DMS53 treated with DMSO at 0.1 percent for 48 hours (cell line): ENCODE measurements around the gene HOXD11.
A peak's percentile ranks its signal among the peaks of the same experiment; 100 is the strongest.

Source experiments
- DNase-seq: peaks from one replicate; lab custom pipeline; 2025; ENCODE audit not compliant: unreplicated experiment; lab: John Stamatoyannopoulos, UW

Gene HOXD11

DNA sequence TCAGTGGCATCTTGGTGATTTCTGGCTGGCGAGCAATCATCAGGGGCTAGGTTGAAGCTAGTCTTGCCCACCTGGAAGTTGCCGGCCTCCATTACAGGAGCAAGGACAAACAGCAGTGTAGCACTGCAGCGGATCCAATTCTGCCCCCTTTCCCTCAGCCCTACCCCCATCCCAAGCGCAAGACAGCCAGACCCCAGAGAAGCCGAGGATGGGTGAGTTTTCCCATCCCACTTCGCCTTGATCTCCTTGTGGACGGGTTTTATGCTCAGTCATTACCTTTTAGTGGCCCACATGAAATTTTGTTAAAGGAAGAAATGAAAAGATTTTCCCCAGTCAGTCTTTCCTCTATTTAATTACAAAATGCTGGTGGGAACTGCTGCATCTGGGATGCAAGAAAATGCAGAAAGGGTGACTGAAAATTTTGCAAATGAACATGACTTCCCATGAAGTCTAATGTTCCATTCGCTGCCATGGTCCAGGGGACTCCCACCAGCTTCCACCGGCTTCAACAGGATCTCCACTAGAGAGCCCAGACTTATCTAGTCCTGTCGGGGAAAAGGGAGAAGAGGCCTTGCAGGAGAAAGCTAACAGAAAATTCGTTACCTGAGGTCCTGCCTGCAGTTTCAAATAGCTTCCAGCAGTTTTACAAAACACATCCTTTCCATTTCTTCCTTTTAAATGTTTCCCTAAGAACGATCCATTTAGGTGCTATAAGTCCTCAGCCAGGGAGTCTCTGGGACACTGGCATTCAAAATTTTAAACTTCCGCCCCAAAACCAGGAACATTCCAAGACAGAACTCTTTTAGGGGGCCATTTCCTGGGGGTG, 13.5 kb downstream of the HOXD11 start:
- no peak for DNase-seq

GRCh38 chr2:176121190-176122051, 14.3 kb downstream of the HOXD11 start:
- DNase-seq = no peak

GRCh38 chr2:176122052-176122682, 15.1 kb downstream of the HOXD11 start:
- peak; percentile 88 for DNase-seq

DNA sequence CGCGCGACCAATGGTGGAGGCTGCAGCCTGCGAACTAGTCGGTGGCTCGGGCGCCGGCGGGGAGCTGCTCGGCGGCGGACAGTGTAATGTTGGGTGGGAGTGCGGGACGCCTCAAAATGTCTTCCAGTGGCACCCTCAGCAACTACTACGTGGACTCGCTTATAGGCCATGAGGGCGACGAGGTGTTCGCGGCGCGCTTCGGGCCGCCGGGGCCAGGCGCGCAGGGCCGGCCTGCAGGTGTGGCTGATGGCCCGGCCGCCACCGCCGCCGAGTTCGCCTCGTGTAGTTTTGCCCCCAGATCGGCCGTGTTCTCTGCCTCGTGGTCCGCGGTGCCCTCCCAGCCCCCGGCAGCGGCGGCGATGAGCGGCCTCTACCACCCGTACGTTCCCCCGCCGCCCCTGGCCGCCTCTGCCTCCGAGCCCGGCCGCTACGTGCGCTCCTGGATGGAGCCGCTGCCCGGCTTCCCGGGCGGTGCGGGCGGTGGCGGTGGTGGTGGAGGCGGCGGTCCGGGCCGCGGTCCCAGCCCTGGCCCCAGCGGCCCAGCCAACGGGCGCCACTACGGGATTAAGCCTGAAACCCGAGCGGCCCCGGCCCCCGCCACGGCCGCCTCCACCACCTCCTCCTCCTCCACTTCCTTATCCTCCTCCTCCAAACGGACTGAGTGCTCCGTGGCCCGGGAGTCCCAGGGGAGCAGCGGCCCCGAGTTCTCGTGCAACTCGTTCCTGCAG, 15.8 kb downstream of the HOXD11 start, which contains the start of gene HOXD9:
Gene HOXD9, plus strand, starts transcription at position 37 of the 728 bp plus-strand sequence. Its CDS starts 50 bp downstream, at position 87.
- no peak for DNase-seq

DNA sequence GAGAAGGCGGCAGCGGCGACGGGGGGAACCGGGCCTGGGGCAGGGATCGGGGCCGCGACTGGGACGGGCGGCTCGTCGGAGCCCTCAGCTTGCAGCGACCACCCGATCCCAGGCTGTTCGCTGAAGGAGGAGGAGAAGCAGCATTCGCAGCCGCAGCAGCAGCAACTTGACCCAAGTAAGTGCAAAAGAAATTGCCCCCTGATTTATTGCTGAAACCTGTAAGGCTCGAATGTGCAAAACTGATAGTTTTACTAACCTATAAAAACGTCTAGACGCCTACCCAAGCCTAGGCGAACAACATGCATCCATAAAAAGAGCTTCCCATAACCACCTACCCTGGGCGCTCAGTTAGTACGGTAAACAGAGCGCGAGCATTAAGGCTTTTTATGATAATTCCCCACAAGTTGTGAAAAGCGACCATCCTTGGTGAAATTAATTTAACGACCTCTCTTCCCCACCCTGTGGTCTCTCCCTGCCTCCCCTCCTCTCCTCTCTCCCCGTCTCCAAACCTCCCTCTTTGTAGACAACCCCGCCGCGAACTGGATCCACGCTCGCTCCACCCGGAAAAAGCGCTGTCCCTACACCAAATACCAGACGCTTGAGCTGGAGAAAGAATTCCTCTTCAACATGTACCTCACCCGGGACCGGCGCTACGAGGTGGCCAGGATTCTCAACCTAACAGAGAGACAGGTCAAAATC, 16.5 kb downstream of the HOXD11 start:
- no peak for DNase-seq

GRCh38 chr2:176124110-176124946, 17.2 kb downstream of the HOXD11 start:
- no peak for DNase-seq

DNA sequence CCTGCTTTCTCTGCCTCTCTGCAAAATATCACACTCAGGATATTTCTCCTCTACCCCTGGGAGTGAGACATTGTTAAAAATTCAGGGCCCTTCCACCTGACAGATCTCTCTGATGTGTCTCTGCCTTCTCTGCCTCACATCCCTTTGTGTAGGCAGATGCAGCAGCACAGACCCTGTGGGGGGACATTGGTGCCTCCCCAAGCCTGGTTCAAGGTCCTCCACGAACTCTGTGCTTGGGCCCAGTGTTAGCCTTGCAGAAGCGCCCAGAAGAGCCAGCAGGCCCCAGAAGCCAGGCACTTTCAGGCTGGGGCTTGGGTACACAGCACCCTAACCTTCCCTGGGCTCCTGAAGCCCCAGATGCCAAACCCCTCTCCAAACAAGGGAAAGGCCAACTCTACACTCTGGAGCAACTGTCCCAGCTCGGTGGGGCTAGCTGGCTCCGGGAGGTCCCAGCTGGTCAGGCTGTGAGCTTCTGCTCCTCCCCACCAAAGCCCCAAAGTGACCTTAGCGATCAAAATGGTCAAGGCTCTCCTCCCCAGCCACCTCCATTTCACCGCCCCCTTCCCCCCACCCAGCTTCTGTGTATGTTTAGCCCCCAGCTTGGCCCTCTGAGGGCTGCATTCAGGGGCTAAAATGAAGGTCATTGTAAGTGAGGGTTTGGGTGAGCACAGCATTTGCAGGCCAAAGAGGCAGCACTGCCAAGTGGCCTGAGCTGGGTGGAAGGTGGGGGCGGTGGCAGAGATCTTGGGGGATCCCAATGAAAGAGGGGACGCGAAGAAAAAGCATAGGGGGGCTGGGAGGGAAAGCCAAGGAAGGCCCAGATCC, 18.1 kb downstream of the HOXD11 start:
- DNase-seq = no peak

GRCh38 chr2:176125772-176126054, 18.6 kb downstream of the HOXD11 start:
- no peak for DNase-seq

- peak; percentile 64 for DNase-seq
Observed at GRCh38 chr2:176126929-176127773, 20.1 kb downstream of the HOXD11 start.

GRCh38 chr2:176127774-176128072, 20.6 kb downstream of the HOXD11 start:
- DNase-seq = no peak

GRCh38 chr2:176128172-176128981, 21.3 kb downstream of the HOXD11 start:
- DNase-seq = no peak

- peak; percentile 67 for DNase-seq
Observed at GRCh38 chr2:176128982-176129796, 22.1 kb downstream of the HOXD11 start, which contains the start of gene HOXD8. Gene HOXD8, plus strand, starts transcription at chr2:176129705. Its CDS starts 662 bp downstream, at chr2:176130367.

GRCh38 chr2:176129813-176130146, 22.7 kb downstream of the HOXD11 start:
- peak; percentile 67 for DNase-seq

DNA sequence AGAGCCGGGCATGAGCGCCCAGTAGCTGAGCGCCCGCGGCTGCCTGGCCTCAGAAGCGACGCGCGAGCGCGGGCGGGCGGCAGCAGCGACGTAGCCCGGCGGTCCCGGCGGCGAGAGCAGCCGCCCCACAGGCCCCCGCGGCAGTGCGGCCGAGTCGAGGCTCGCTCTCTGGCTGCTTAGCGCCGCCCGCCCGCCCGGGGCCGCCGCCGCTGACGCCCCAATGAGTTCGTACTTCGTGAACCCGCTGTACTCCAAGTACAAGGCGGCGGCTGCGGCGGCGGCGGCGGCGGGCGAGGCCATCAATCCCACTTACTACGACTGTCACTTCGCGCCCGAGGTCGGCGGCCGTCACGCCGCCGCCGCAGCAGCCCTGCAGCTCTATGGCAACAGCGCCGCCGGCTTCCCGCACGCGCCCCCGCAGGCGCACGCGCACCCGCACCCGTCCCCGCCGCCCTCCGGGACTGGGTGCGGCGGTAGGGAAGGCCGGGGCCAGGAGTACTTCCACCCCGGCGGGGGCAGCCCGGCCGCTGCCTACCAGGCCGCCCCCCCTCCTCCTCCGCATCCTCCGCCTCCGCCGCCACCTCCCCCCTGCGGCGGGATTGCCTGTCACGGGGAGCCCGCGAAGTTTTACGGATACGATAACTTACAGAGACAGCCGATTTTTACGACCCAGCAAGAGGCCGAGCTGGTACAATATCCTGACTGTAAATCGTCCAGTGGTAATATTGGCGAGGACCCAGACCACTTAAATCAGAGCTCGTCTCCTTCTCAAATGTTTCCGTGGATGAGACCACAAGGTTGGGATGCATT, 23.3 kb downstream of the HOXD11 start:
- DNase-seq = peak; percentile 37
